ENCODE measurements around the gene HMGB4. TPM values are rescaled to one million over a fixed set of nuclear protein-coding genes. Genes with fewer than 3 reads are reported as not detected.

The HMGB4 gene
- total RNA-seq, 1 donor from 2014 or later: not detected

DNA sequence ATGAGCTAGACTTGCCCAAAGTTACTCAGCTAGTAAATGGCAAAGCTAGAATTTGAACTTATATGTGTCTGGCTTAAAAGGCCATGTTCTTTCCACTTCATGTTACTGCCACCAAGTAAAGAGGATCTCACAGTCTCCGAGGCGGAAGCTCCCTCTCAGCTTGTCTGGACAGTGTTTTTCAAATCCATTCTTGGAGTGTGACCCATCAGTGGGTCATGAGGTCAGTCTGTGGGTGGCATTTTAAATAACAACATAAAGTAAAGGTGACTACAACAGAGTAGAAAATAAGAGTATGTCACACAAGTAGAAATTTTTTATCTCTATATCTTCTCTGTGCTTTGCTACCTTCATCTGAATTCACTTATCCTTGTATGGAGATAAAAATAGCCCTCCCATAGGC, 3.2 kb upstream of the HMGB4 start:
- H3K27me3 Mint-ChIP-seq (ENCODE audit: unreplicated experiment): no peaks in the 10 kb centered on the region

DNA sequence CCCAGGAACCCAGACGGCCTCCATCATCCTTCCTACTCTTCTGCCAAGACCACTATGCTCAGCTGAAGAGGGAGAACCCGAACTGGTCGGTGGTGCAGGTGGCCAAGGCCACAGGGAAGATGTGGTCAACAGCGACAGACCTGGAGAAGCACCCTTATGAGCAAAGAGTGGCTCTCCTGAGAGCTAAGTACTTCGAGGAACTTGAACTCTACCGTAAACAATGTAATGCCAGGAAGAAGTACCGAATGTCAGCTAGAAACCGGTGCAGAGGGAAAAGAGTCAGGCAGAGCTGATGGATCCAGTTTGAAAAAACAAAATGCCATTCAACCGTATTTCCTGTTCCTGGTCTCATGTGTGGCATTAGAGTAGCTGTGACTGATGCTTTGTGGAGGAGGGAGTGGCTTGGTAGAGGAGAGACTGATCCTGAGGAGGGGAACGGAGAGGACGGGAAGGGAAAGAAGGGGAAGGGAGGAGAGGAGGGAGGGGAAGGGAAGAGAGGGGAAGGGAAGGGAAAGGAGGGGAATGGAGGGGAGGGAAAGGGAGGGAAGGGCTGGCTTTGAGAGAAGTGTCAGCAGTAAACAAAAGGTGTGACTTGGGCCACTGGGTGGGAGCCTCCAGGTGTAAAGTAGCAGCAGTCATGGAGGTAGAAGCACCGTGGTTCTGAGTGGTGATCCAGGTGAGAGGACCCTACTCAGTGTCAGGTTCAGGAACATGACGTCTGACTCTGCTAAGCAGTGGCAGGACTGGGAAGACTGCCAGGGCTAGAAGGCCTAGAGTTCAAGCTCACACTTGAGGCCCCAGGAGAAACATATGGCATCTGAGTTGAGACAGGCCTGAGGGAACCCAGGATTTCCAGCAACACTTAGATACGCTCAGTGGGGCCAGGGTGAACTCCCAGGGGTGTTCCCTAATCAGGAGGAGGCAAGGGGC, 846 bp downstream of the HMGB4 start:
- Mint-ChIP-seq H3K4me1 (ENCODE audit: unreplicated experiment) (no peaks in the 10 kb centered on the region), H3K27ac (ENCODE audit: unreplicated experiment) (no peak overlapping the region), H3K27me3 (ENCODE audit: unreplicated experiment) (no peaks in the 10 kb centered on the region), H3K36me3 (ENCODE audit: unreplicated experiment) (no peaks in the 10 kb centered on the region), H3K9me3 (ENCODE audit: unreplicated experiment) (peaks cover 26% of the 10 kb centered on the region), H3K4me3 (ENCODE audit: unreplicated experiment) (no peak overlapping the region)
- no peak for DNase-seq (ENCODE audit: extremely low spot score, unreplicated experiment)
- TF ChIP-seq, protein P1, sequence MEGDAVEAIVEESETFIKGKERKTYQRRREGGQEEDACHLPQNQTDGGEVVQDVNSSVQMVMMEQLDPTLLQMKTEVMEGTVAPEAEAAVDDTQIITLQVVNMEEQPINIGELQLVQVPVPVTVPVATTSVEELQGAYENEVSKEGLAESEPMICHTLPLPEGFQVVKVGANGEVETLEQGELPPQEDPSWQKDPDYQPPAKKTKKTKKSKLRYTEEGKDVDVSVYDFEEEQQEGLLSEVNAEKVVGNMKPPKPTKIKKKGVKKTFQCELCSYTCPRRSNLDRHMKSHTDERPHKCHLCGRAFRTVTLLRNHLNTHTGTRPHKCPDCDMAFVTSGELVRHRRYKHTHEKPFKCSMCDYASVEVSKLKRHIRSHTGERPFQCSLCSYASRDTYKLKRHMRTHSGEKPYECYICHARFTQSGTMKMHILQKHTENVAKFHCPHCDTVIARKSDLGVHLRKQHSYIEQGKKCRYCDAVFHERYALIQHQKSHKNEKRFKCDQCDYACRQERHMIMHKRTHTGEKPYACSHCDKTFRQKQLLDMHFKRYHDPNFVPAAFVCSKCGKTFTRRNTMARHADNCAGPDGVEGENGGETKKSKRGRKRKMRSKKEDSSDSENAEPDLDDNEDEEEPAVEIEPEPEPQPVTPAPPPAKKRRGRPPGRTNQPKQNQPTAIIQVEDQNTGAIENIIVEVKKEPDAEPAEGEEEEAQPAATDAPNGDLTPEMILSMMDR (IDR thresholded peaks at IDR 0.05): no peak

More for the DNA sequence above, 3.2 kb upstream of the HMGB4 start:
- Mint-ChIP-seq H3K4me1 (ENCODE audit: unreplicated experiment) (no peaks in the 10 kb centered on the region), H3K36me3 (ENCODE audit: unreplicated experiment) (no peaks in the 10 kb centered on the region), H3K4me3 (ENCODE audit: unreplicated experiment) (no peak overlapping the region), H3K27ac (ENCODE audit: unreplicated experiment) (no peak overlapping the region), H3K9me3 (ENCODE audit: unreplicated experiment) (peaks cover 8% of the 10 kb centered on the region)
- TF ChIP-seq, protein P1 (IDR thresholded peaks at IDR 0.05): no peak
- DNase-seq (ENCODE audit: extremely low spot score, unreplicated experiment): no peak

DNA sequence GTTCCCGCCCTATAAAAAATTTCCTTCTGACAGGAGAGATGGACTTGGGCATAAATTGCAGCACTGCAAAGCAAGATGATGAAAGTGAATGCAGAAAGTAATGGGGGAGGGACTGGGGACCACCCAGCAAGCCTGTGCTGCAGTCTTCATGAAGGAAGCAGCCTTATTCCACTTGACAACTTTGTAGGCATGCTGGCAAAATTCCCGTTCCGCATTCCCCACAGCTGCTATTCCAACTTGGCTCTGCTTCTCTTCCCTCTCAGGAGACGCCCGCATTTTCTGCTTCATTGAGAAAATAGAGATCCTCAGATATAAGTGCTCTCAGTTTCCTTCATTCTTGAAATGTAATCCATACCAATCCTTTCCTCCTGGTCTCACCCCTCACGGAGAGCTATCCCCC, 2.4 kb downstream of the HMGB4 start:
- Mint-ChIP-seq H3K9me3 (ENCODE audit: unreplicated experiment) (peaks cover 26% of the 10 kb centered on the region), H3K4me1 (ENCODE audit: unreplicated experiment) (no peaks in the 10 kb centered on the region), H3K4me3 (ENCODE audit: unreplicated experiment) (no peak overlapping the region), H3K27ac (ENCODE audit: unreplicated experiment) (no peak overlapping the region), H3K27me3 (ENCODE audit: unreplicated experiment) (no peaks in the 10 kb centered on the region), H3K36me3 (ENCODE audit: unreplicated experiment) (no peaks in the 10 kb centered on the region)
- DNase-seq (ENCODE audit: extremely low spot score, unreplicated experiment): no peak
- TF ChIP-seq, protein P1 (IDR thresholded peaks at IDR 0.05): no peak

DNA sequence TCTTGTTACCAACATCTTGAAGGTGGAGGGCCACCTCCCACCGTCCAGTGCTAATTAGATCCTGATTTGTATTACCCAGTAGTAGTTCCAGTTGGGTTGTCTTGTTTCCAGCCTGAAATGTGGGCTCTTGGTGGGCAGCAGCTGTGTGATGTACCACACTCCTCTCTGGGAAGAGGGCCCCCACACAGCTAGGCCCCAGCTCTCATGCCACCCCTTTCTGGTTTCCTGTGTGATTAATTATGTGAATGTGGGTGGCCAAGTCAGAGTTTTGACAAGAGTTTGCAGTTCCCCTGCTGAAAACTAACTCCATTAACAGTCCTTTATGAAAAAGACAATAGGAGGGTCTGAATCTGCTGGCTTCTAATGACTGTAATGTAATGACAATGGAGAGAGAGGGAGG, 3.8 kb downstream of the HMGB4 start:
- TF ChIP-seq, protein P1 (IDR thresholded peaks at IDR 0.05): no peak
- Mint-ChIP-seq H3K27ac (ENCODE audit: unreplicated experiment) (no peak overlapping the region), H3K27me3 (ENCODE audit: unreplicated experiment) (no peaks in the 10 kb centered on the region), H3K4me1 (ENCODE audit: unreplicated experiment) (no peaks in the 10 kb centered on the region), H3K36me3 (ENCODE audit: unreplicated experiment) (no peaks in the 10 kb centered on the region), H3K4me3 (ENCODE audit: unreplicated experiment) (no peak overlapping the region), H3K9me3 (ENCODE audit: unreplicated experiment) (peaks cover 26% of the 10 kb centered on the region)
- DNase-seq (ENCODE audit: extremely low spot score, unreplicated experiment): no peak

DNA sequence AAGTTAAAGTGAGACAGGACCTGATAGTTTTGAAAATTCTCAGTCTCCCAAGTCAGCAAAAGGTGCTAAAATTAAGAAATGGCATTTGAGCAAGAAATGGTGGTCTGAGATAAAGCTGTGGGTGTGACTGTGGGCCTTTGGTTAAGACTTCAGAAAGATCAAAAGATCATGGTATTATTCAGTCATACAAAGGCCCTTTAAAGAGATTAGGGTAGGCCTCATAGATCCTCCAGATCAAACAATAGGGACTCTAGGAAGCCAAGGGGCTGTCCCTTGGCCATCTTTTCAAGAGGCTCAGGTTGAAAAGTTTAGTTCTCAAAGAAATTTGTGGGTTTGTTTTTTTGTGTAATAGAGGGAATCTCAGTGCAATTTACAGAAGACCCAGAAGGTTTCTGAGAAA, 8.4 kb downstream of the HMGB4 start:
- H3K4me3 Mint-ChIP-seq (ENCODE audit: unreplicated experiment): no peak overlapping the region
- H3K9me3 Mint-ChIP-seq (ENCODE audit: unreplicated experiment): peaks cover 16% of the 10 kb centered on the region
- no peak overlapping the region for H3K27ac Mint-ChIP-seq (ENCODE audit: unreplicated experiment)
- no peaks in the 10 kb centered on the region for H3K27me3 Mint-ChIP-seq (ENCODE audit: unreplicated experiment)
- DNase-seq (ENCODE audit: extremely low spot score, unreplicated experiment): no peak
- no peaks in the 10 kb centered on the region for H3K4me1 Mint-ChIP-seq (ENCODE audit: unreplicated experiment)
- TF ChIP-seq, protein P1 (IDR thresholded peaks at IDR 0.05): no peak
- no peaks in the 10 kb centered on the region for H3K36me3 Mint-ChIP-seq (ENCODE audit: unreplicated experiment)
